ENCODE measurements around the gene PAIP2. TPM values are rescaled to one million over a fixed set of nuclear protein-coding genes. Genes with fewer than 3 reads are reported as not detected.

Gene PAIP2
- polyA plus RNA-seq, 1 of the 3 experiments (the other 2 are of a cell fraction), result 73.2 TPM

- no peak overlapping the region for H3K4me3 ChIP-seq (ENCODE audit: low read depth in 2 of 2, low read length in 1 of 2)
- no peak for DNase-seq
- ChIA-PET CTCF (no interaction called here), POLR2A (no interaction called here)
- peaks cover 0 to 2% of the 10 kb centered on the region in 2 experiments for H3K36me3 ChIP-seq (replicated peaks in 1 of 2; ENCODE audit: control insufficient read depth in 1 of 2, insufficient read depth in 2 of 2, low read length in 1 of 2)
- H3K9me3 ChIP-seq, result no peaks in the 10 kb centered on the region
- peaks cover 10% of the 10 kb centered on the region; the same call in 1 of the 2 replicates for H3K27me3 ChIP-seq (ENCODE audit: insufficient read depth)
- peaks cover 0 to 6% of the 10 kb centered on the region in 2 experiments; a peak in 1 of 4 replicates for H3K4me1 ChIP-seq (ENCODE audit: control insufficient read depth in 1 of 2, insufficient read depth in 2 of 2, low read depth in 1 of 2, low read length in 1 of 2)
- 69% methylated on average over 6 of the region's 6 CpGs for WGBS (ENCODE audit: low lambda C conversion rate)
- H3F3A ChIP-seq (replicated peaks; ENCODE audit: insufficient read depth), result peaks cover 4% of the 10 kb centered on the region
- no peaks in the 10 kb centered on the region for H3K9me2 ChIP-seq
- TF ChIP-seq GABPA (IDR thresholded peaks at IDR 0.05; ENCODE audit: low read depth), result no peak
- TF ChIP-seq GATA2 (CRISPR knock-in tag; IDR thresholded peaks at IDR 0.05), result no peak
- TF ChIP-seq ELF1 (IDR thresholded peaks at IDR 0.05), result no peak
- no peak for TF ChIP-seq EP300 (IDR thresholded peaks at IDR 0.05; ENCODE audit: borderline replicate concordance in 1 of 2, low read depth in 1 of 2, low read length in 1 of 2)
- no peak for TF ChIP-seq SIN3A (IDR thresholded peaks at IDR 0.05; ENCODE audit: borderline replicate concordance, low read depth, low read length)
- no peak for TF ChIP-seq NFIC (IDR thresholded peaks at IDR 0.05; ENCODE audit: borderline replicate concordance)
- no peak for TF ChIP-seq POLR2AphosphoS5 (IDR thresholded peaks at IDR 0.05; ENCODE audit: low read depth, low read length)
- TF ChIP-seq PBX3 (IDR thresholded peaks at IDR 0.05), result no peak
- TF ChIP-seq MXI1 (IDR thresholded peaks at IDR 0.05; ENCODE audit: low read depth, low read length), result no peak
- no peak for TF ChIP-seq IRF3 (IDR thresholded peaks at IDR 0.05; ENCODE audit: low read depth, low read length)
- TF ChIP-seq SMC3 (IDR thresholded peaks at IDR 0.05; ENCODE audit: low read depth, low read length), result no peak
- TF ChIP-seq REST (IDR thresholded peaks at IDR 0.05; ENCODE audit: low read depth, low read length), result no peak
- no peak for TF ChIP-seq CHD2 (IDR thresholded peaks at IDR 0.05; ENCODE audit: low read length, partially characterized antibody)
- H3K4me2 ChIP-seq, result no peak overlapping the region
- no peaks in the 10 kb centered on the region for H3K79me2 ChIP-seq (ENCODE audit: insufficient read depth)
- no peak overlapping the region for H3K27ac ChIP-seq (ENCODE audit: low read depth in 2 of 2, low read length in 1 of 2)
- no peak overlapping the region for H3K9ac ChIP-seq
- no peaks in the 10 kb centered on the region for H4K20me1 ChIP-seq (ENCODE audit: insufficient read depth)
- no peak overlapping the region for H2AFZ ChIP-seq (ENCODE audit: low read depth)
These were observed 56.3 kb downstream of the PAIP2 start for GRCh38 chr5:139397921-139398320.

Data from SK-N-SH (cell line).